Peyer's patch (tissue), 4 donors: ENCODE results near the gene SLC26A8. TPM values are rescaled to one million over a fixed set of nuclear protein-coding genes. Genes with fewer than 3 reads are reported as not detected.

ENCODE experiments used
- DNase-seq, 3 donors: peaks; one replicate each; pipeline ENCODE4 v3.0.0-alpha.2; 2017 to 2019
- H3K27ac ChIP-seq, 4 donors: fragments of 200-600 bp; sonication (generic); one replicate each; pipeline ENCODE4 v1.5.1; 2016 to 2019
- H3K27me3 ChIP-seq, 2 donors: fragments of 200-600 bp; sonication (generic); one replicate each; pipeline ENCODE4 v1.5.1; 2019
- H3K36me3 ChIP-seq, 3 donors: fragments of 200-600 bp; sonication (generic); one replicate each; pipeline ENCODE4 v1.5.1; 2016 to 2019
- H3K4me1 ChIP-seq, 4 donors: fragments of 200-600 bp; sonication (generic); one replicate each; pipeline ENCODE4 v1.5.1; 2016 to 2019
- H3K4me3 ChIP-seq, 4 donors: fragments of 200-600 bp; sonication (generic); 1 replicate in 3 of 4; 2 replicates in 1 of 4; pipeline ENCODE4 v1.5.1; 2016 to 2019; ENCODE audit warnings: mild to moderate bottlenecking in 1 of 4
- H3K9me3 ChIP-seq, 4 donors: fragments of 200-600 bp; sonication (generic); one replicate each; pipeline ENCODE4 v1.5.1; 2016 to 2019; ENCODE audit warnings: mild to moderate bottlenecking in 1 of 4
- POLR2A ChIP-seq, 2 donors: fragments of 450-650 bp; IDR thresholded peaks; one replicate each; pipeline ENCODE4 v1.5.1; 2017; ENCODE audit warnings: antibody characterized with exemption in 2 of 2, mild to moderate bottlenecking in 2 of 2, moderate library complexity in 2 of 2
- total RNA-seq, 4 donors: library from RNA; depleted of rRNA; stranded (reverse); fragments of >200 nt; gene quantifications; one replicate each; pipeline ENCODE4 v1.1.0, GENCODE V29; 2016
- TF ChIP-seq, protein P1 (sequence below), 6 experiments: fragments of 450-650 bp in 4 of 6; fragments of 200-600 bp in 2 of 6; sonication (generic) in 1 of 6; IDR thresholded peaks; one replicate each; pipeline ENCODE4 v1.5.1; 2017 to 2019; ENCODE audit warnings: antibody characterized with exemption in 6 of 6, mild to moderate bottlenecking in 3 of 6, moderate library complexity in 1 of 6

Gene SLC26A8
- total RNA-seq, 4 donors from 2014 or later = 1.7 TPM; not detected in 3

DNA sequence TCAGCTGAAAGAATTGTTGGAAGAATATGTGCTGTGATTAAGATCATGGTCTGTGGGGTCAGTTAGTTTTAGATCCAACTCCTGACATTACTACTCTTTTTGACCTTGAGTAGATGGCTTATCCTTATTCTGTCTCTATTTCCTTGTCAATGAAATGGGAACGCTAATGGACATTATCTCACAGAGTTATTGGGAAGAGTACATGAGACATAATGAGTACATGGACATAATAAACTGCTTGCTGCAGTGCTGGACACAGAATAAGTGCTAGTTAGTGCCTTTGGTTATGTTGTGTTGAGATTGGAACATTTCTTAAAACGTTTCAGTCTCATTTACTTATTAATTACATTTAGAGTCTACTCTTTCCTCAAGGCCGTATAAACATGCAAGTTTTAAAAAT, 45.8 kb upstream of the SLC26A8 start:
- peaks cover 0 to 39% (median 9%) of the 10 kb centered on the region in 4 donors for H3K4me1 ChIP-seq
- no peak for DNase-seq

DNA sequence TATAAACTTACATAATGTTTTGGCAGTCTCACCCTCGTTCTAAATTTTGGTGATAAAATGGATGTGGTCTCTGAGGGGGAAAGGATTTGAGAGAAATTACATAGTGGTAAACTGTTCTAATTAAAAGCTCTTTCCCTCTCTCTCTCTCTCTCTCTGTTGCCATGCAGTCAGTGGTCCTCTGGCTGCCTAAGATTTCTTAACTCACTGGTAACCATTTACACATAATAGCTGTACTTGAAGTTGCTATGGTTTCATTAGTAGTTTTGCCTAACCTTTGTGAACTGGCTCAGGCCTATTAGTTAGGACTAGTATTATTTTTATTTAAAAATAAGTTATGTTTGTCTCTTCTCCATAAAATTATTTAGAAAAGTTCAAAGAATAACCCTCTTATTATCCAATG, 45.1 kb upstream of the SLC26A8 start:
- H3K27ac ChIP-seq = peak overlapping the region in 1 of 4 donors; percentile 73
- H3K4me3 ChIP-seq = no peak overlapping the region
- no peak for TF ChIP-seq POLR2A (IDR thresholded peaks at IDR 0.05)
- peaks cover 0 to 44% (median 9%) of the 10 kb centered on the region in 4 donors for H3K4me1 ChIP-seq
- no peaks in the 10 kb centered on the region for H3K9me3 ChIP-seq
- no peaks in the 10 kb centered on the region for H3K27me3 ChIP-seq
- DNase-seq = no peak
- no peaks in the 10 kb centered on the region for H3K36me3 ChIP-seq

More for the DNA sequence above, 45.8 kb upstream of the SLC26A8 start:
- no peaks in the 10 kb centered on the region for H3K27me3 ChIP-seq
- H3K9me3 ChIP-seq = no peaks in the 10 kb centered on the region
- no peak overlapping the region for H3K4me3 ChIP-seq
- H3K36me3 ChIP-seq = no peaks in the 10 kb centered on the region
- TF ChIP-seq POLR2A (IDR thresholded peaks at IDR 0.05) = no peak
- TF ChIP-seq, protein P1, sequence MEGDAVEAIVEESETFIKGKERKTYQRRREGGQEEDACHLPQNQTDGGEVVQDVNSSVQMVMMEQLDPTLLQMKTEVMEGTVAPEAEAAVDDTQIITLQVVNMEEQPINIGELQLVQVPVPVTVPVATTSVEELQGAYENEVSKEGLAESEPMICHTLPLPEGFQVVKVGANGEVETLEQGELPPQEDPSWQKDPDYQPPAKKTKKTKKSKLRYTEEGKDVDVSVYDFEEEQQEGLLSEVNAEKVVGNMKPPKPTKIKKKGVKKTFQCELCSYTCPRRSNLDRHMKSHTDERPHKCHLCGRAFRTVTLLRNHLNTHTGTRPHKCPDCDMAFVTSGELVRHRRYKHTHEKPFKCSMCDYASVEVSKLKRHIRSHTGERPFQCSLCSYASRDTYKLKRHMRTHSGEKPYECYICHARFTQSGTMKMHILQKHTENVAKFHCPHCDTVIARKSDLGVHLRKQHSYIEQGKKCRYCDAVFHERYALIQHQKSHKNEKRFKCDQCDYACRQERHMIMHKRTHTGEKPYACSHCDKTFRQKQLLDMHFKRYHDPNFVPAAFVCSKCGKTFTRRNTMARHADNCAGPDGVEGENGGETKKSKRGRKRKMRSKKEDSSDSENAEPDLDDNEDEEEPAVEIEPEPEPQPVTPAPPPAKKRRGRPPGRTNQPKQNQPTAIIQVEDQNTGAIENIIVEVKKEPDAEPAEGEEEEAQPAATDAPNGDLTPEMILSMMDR (IDR thresholded peaks at IDR 0.05) = no peak
- no peak overlapping the region for H3K27ac ChIP-seq

DNA sequence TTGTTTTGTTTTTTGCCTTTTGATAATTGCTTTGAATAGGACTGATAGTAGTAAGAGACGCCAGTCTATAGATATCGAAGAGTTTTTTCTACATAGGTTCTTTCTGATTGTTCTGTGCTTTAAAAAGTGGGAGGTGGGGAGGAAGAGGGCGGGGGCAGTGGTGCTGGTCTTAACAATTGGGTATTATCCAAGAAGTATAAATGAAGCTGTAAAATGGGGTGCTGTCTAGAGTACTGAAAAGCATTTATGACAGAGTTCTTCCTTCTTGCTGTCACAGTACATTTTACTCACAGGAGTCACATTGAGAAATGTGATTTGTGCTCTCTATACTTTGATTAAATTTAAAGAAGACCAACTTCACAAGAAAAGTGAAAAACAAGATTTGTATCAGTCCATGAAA, 44.1 kb upstream of the SLC26A8 start:
- no peak for DNase-seq
- Histone ChIP-seq H3K27me3 (no peaks in the 10 kb centered on the region), H3K36me3 (no peaks in the 10 kb centered on the region), H3K4me3 (no peak overlapping the region), H3K27ac (peak overlapping the region in 2 of 4 donors; percentile 19 to 73), H3K9me3 (no peaks in the 10 kb centered on the region), H3K4me1 (peaks cover 0 to 46% (median 10%) of the 10 kb centered on the region in 4 donors)
- TF ChIP-seq, protein P1 (IDR thresholded peaks at IDR 0.05) = no peak
- TF ChIP-seq POLR2A (IDR thresholded peaks at IDR 0.05) = no peak

DNA sequence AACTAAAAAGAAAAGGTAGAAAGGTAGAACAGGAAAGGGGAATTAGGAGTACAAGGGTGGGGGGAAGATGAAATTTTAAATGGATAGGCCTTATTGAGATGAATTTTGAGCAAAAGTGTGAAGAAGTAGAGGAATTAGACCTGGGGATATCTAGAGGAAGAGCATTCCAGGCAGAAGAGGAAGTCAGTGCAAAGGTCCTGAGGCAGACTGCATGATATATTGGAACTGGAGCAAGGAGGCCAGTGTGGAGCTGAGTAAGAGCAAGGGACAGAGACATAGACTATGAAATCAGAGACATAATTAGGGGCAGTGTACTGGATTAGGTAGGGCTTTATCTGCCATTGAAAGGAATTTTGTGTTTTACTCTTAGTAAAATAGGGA, 43.6 kb upstream of the SLC26A8 start:
- Histone ChIP-seq H3K9me3 (no peaks in the 10 kb centered on the region), H3K4me3 (no peak overlapping the region), H3K4me1 (peaks cover 0 to 50% (median 10%) of the 10 kb centered on the region in 4 donors), H3K36me3 (no peaks in the 10 kb centered on the region), H3K27ac (peak overlapping the region in 2 of 4 donors; percentile 19 to 73), H3K27me3 (no peaks in the 10 kb centered on the region)
- DNase-seq = no peak
- no peak for TF ChIP-seq POLR2A (IDR thresholded peaks at IDR 0.05)
- TF ChIP-seq, protein P1 (IDR thresholded peaks at IDR 0.05) = no peak

DNA sequence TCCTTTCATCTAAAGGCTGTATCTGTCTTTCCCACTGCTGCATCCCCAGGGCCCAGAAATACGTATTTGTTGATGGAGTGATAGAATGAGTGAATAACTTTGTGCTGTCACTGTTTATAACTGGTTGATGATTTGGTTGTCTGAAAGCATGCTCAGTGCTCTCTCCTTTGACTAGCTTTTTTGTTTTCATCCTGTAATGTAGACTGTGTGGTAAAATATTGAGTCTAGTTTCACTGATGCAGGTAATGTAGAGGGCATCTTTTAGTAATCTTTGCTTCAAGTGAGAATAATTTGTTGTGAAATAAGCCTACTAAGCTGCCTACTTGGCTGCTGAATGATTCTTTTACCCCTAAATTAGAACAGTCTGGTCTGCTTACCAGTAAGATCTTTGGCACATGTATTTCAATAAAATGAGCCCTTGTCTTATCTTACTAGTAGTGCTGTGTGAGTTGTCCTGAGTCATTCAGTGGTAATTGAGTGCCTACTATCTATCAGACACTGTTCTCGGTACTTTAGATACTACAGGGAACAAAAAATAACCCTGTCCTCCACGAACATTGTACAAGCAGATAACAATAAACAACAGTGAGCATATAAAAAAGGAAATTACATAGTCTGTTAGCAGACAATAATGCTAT, 43.1 kb upstream of the SLC26A8 start:
- Histone ChIP-seq H3K4me1 (peaks cover 0 to 50% (median 10%) of the 10 kb centered on the region in 4 donors), H3K36me3 (no peaks in the 10 kb centered on the region), H3K27ac (peak overlapping the region in 2 of 4 donors; percentile 19 to 73), H3K9me3 (no peaks in the 10 kb centered on the region), H3K27me3 (no peaks in the 10 kb centered on the region), H3K4me3 (no peak overlapping the region)
- no peak for TF ChIP-seq POLR2A (IDR thresholded peaks at IDR 0.05)
- TF ChIP-seq, protein P1 (IDR thresholded peaks at IDR 0.05) = no peak
- DNase-seq = no peak

DNA sequence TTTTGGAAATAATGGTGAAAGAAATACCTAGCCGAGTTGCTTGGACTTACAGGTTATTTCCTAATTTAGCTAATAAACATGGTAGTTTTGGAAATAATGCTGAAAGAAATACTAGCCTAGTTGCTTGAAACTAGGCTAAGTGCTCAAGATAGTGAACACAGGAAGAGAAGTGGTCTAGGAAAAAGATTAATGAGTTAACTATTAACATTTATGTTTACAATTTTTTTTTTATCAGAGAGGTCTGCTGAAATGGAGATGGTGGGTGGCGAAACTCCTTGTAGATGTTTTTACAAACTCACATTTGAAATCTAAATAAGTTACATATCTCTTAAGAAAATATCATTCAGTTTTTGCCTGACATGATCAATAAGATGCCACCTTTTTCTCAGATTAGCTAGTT, 42.4 kb upstream of the SLC26A8 start:
- Histone ChIP-seq H3K4me3 (no peak overlapping the region), H3K27me3 (no peaks in the 10 kb centered on the region), H3K36me3 (no peaks in the 10 kb centered on the region), H3K27ac (peak overlapping the region in 1 of 4 donors; percentile 73), H3K9me3 (no peaks in the 10 kb centered on the region), H3K4me1 (peaks cover 0 to 50% (median 10%) of the 10 kb centered on the region in 4 donors)
- TF ChIP-seq, protein P1 (IDR thresholded peaks at IDR 0.05) = no peak
- no peak for TF ChIP-seq POLR2A (IDR thresholded peaks at IDR 0.05)
- no peak for DNase-seq
